ENCODE measurements around the gene RNF13.

DNA sequence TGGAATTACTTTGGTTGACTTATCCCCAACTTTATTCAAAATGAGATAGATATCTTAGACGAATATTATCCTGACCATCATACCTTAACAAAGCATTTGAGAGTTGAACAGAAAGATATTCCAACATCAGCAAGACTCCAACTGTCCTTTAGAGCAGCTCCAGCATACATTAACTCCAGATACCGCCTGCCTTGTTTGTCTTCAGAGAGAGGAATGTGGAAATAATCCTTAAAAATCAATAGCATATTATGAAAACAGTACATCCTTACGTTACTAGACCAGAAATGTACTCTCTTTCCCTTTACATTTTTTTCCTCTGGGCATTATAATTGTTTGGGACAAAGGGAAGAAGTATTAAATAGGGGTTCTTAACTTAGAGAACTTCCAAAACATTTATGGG lies 22.3 kb upstream of the RNF13 start:
- TF ChIP-seq CTCF (IDR thresholded peaks at IDR 0.05; ENCODE audit: insufficient read depth, low read length) = no peak
- no peak for TF ChIP-seq GABPA (IDR thresholded peaks at IDR 0.05; ENCODE audit: low read depth)
- no peak for TF ChIP-seq POLR2AphosphoS5 (IDR thresholded peaks at IDR 0.05; ENCODE audit: low read depth)
- TF ChIP-seq, protein P1, sequence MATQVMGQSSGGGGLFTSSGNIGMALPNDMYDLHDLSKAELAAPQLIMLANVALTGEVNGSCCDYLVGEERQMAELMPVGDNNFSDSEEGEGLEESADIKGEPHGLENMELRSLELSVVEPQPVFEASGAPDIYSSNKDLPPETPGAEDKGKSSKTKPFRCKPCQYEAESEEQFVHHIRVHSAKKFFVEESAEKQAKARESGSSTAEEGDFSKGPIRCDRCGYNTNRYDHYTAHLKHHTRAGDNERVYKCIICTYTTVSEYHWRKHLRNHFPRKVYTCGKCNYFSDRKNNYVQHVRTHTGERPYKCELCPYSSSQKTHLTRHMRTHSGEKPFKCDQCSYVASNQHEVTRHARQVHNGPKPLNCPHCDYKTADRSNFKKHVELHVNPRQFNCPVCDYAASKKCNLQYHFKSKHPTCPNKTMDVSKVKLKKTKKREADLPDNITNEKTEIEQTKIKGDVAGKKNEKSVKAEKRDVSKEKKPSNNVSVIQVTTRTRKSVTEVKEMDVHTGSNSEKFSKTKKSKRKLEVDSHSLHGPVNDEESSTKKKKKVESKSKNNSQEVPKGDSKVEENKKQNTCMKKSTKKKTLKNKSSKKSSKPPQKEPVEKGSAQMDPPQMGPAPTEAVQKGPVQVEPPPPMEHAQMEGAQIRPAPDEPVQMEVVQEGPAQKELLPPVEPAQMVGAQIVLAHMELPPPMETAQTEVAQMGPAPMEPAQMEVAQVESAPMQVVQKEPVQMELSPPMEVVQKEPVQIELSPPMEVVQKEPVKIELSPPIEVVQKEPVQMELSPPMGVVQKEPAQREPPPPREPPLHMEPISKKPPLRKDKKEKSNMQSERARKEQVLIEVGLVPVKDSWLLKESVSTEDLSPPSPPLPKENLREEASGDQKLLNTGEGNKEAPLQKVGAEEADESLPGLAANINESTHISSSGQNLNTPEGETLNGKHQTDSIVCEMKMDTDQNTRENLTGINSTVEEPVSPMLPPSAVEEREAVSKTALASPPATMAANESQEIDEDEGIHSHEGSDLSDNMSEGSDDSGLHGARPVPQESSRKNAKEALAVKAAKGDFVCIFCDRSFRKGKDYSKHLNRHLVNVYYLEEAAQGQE (IDR thresholded peaks at IDR 0.05; ENCODE audit: insufficient replicate concordance, low read depth) = no peak

All from HL-60 (cell line).